ENCODE measurements around the gene FBXL2.
"Not testable (repeated sequence)": the region's sequence is repeated elsewhere in the genome, so short reads cannot be mapped to it uniquely, and the experiment has no call there.

Gene FBXL2

GRCh38 chr3:33317963-33318709 lies 40.9 kb downstream of the FBXL2 start:
- no peak for DNase-seq

DNA sequence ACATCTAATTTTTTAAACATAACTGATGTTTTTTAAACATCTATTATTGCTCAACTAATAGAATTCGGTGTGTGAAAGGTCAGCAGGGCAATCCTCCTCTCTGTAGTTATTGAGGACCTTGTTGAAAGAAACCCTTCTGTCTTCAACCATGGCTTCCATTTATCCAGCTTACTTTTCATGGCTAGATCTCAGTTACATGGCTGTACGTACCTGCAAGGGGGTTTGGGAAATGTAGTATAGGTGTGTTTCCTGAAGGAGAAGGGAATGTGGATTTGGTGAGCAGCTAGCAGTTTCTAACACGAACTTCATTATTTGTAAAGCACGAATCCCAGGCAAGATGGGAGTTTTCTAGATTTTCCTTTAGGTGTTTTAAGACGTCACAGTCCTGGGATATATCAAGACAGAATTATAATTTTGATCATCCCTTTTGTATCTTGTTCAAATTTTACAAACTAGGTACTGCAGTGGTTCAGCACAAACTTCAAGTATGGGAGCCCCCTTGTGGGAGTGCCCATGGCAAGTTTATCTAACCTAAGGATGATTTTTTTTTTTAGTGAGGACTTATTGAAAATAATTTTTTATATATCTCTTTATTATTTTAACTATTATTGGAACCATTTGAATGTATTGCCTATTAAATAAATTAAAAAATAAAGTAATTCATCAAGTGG lies 41.6 kb downstream of the FBXL2 start:
- DNase-seq, result no peak

- DNase-seq, result no peak
These were observed 45.2 kb downstream of the FBXL2 start for GRCh38 chr3:33322412-33322811.

GRCh38 chr3:33331414-33331813 lies 54.2 kb downstream of the FBXL2 start:
- DNase-seq, result no peak

DNA sequence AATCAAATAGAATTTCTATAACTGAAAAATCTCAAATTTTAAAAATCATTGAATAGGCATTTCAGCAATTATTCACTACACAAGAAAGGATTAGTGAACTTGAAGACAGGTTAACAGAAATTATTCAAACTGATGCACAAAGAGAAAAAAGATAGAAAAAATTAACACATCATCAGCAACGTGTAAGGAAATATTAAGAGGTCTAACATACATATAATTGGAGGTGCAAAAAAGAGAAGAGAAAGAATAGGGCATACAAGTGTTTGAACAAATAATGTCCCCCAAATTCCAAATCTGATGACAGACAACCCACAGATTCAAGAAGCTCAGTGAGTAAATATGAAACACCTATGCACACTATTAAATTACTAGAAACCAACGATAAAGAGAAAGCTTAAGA lies 57.1 kb downstream of the FBXL2 start:
- DNase-seq, result no peak

- DNase-seq, result not testable (repeated sequence)
These were observed 61.8 kb downstream of the FBXL2 start for GRCh38 chr3:33338936-33339465.

GRCh38 chr3:33339758-33340157 lies 62.5 kb downstream of the FBXL2 start:
- no peak for DNase-seq

DNA sequence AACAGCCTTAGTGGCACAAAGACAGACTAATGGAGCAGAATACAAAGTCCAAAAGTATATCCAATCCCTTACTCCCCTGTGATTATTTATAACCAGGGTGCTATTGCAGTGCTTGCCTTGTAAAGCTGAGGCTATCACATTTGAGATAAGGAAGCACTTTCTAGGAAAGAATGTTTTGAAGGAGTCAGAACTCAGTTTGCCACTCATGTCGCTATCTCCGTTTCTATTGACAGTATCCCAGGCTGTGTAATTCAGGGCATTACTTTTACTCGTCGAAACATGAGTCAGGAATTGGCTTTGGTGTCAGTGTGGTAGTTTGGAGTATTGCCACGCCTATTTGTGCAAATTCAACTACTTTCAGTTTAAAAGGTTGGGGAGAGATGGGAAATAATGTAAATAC lies 78.4 kb downstream of the FBXL2 start:
- DNase-seq, result peak; percentile 50

DNA sequence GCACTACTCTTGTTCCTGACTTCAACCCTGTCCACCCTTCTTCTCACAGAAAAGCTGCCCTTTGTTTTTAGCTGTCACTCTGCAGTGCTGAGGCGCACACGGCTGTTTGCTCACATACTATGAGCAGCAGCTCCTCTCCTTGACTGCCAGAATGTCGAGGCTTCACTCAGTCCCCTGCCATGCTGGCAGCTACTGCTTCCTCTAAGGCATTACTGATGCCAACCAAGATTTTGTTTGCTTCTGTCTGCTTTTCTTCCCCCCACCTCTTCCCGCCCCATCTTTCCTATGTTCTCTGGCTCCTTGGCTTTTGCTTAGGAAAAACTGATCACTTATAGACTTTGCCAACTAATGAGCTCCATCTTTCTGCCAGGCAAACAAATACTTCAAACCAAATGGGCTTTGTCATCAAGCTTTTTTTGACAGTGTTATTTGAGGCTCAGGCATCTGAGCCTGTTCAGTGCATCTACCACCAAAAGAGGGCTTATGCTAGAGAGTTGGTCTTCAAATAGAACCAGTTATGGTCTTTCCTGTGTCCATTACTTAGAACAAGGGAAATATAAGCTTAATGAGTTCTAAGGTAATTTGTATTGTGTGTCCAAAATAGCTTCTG lies 81.0 kb downstream of the FBXL2 start:
- DNase-seq, result peak; percentile 54

DNA sequence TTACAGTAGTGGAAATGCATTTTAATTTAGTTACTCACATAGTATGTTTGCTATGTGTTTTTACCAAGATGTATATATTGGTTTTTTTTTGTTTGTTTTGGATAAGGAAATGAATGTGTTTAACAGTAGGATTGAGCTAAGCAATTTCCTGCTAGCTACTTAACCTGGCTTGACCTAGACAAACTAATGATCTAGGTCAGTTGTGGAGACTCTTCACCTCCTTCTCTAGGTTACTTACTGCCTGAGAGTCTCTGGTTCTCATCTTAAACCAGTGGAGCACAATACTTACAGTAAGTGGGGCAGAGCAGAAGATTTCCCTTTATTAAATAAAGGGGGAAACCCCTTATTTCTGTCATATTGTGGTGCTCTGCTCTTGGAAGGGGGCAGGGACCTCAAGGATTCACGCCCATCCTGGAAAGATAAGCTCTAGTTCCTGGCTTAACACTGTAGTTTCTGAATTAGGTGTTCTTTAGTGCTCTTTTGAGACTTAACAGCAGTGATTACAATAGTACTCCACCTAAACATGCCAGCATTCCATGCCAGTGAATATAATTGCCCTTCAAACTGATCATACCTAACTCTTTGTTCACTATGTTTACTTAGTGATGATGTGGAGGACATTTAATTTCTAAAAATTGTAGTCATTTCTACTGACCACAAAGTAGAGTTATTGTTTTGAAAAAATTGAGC lies 83.0 kb downstream of the FBXL2 start:
- peak; percentile 34 for DNase-seq

DNA sequence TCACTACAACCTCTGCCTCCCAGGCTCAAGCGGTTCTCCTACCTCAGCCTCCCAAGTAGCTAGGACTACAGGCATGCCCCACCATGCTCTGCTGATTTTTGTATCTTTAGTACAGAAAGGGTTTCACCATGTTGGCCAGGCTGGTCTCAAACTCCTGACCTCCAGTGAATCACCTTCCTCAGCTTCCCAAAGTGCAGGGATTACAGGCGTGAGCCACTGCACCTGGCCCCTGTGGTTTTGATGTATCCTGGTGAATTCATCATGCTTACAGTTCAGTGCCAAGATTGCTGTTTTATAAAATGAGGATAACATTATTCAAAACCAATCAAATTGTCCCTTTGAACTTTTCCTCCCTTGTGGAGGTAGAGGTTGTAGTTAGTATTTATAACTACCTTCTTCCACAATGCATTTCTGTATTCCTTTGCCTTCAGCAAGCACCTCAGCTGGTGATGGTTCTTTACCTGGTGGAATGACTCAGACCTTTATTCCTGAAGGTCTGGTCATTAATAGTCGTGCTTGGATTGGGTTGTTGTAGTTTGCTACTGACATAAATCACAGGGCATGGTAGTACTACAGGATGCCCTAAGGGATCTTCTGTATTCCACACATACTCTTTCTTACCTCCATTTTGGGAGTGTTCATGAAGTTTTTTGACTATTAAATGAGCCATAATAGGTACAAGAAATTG lies 86.0 kb downstream of the FBXL2 start:
- no peak for DNase-seq

GRCh38 chr3:33364060-33364459 lies 86.8 kb downstream of the FBXL2 start:
- no peak for DNase-seq

DNA sequence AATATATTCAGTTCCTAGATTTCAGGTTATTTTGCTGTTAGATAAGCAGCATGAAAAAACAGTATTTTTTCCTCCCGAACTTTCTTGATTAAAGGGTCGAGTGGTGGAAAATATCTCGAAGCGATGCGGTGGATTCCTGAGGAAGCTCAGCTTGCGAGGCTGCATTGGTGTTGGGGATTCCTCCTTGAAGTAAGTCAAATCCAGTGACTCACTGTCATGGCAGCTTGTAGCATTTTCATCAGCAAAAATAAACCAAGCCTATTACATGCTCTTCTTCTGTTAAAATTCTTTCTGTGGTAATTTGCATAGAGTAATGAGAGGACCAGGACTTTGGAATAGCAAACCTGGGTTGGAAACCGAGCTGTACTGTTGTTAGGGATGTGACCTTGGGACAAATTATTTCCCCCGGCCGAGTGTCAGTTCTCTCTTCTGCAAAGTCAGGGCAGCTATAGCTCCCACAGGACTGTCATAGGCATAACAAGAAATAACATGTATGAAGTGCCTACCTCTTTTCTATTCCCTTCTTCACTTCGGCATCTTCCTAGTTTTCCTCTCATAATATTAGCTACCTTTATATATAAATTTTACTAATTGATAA lies 87.4 kb downstream of the FBXL2 start:
- DNase-seq, result no peak

DNA sequence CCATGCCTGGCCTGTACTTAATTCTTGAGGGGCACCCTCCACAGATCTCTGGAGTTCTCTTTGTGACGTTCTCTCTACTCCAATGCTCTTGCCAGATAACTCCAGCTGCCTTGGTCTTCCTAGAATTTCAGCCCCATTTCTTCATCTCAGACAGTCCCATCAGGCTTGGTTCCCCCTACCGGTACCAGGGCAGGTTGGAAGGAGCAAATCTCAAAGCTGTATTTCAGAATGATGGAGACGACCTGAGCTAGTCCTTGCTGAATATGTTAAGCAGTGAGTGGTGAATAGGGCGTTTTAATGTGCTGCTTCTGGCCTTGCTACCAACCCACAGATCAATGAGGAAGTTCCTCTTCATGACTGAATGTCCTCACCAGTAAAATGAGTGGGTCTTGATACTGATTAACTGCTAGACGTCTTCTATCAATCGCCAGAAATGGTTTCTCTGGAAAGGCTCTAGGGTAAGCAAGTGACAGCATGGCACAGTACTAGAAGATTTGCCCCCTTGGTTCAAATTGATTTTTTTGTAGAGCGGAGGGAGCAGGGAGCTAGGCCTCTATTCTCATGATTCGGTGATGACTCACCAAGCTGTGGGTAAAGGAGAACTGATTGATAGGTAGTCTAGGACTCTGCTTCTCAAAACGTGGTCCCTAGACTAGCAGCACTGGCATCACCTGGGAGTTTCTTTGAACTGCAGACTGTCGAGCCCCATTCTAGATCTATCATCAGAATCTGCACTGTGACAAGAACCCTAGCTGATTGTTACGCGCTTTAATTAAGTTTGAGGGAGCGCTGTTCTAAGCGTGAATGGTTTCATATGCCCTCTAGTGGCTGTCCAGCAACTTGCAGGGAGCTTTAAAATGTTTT lies 95.2 kb downstream of the FBXL2 start:
- DNase-seq, result peak; percentile 40

DNA sequence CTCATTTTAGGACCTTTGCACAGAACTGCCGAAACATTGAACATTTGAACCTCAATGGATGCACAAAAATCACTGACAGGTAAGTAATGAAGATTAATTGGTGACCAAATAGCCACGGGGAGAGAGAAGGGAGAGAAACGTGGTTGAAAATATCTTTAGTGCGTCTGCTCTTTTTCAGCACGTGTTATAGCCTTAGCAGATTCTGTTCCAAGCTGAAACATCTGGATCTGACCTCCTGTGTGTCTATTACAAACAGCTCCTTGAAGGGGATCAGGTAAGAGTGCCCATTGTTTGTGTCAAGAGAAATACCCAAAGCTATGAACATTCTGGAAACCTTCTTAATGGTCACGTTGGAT lies 95.8 kb downstream of the FBXL2 start:
- no peak for DNase-seq

DNA sequence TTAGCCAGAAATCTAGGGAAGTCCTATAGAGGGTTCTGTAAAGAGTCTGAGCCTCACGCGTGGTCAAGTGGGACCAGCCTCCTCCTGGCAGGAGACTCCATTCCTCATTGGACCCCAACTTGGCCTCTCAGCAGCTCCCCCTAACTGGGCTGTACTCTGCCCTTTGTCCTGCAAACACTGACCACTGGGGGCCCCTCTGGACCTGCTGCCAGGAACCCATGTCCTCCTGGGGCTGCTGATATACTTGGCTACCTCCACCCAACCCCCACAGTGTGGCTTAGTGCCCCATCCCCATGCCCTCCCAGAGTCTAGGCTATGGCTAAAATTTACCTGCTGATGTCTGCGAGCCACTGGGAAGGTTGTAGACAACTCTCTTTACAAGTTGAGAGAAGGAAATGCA lies 100.2 kb downstream of the FBXL2 start:
- DNase-seq, result no peak

GRCh38 chr3:33377931-33378330 lies 100.7 kb downstream of the FBXL2 start:
- DNase-seq, result no peak

DNA sequence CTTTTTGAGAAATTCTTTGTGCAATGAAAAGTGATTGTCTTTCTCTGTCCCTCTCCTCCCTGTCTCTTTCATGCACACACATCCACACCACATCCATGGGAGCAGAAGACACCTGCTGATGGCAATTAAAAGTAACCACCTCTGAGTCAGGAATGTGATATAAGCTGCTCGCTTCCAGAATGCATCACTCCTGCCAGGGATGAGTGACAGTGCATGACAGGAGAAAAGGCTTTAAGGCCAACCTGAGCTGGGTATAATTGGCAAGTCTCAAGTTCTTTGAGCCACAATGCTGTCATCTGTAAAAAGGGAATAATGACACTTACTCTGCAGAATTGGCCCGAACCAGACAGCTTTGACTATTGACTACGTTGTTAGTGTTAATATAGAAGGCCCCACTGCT lies 103.4 kb downstream of the FBXL2 start:
- DNase-seq, result no peak

- no peak for DNase-seq
These were observed 106.7 kb downstream of the FBXL2 start for GRCh38 chr3:33383951-33384350.

GRCh38 chr3:33385423-33385822 lies 108.2 kb downstream of the FBXL2 start:
- no peak for DNase-seq

DNA sequence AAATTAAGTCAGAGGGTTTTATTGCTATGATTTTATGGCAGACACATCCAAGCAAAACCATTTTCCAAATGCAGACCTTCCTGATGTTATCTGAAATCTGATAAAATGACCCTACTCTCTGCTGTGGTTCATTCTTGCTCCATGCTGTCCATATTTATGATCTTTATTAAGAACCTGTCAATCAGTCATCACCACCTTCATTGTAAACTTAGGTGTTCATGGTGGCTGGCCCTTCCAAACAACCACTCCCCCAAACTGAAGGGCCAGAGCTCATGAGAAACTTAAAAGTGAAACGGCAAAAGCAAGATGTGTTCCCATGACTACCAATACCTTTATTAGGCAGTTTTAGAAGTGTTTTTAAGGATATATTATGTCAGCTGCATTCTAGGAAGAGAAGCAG lies 109.4 kb downstream of the FBXL2 start:
- DNase-seq, result no peak

Data from NCI-H2029 treated with DMSO at 0.1 percent for 48 hours (cell line).